Right forelimb (tissue), 1 donor: ENCODE data around the gene CTNNAL1.
"Not testable (repeated sequence)": the region's sequence is repeated elsewhere in the genome, so short reads cannot be mapped to it uniquely, and the experiment has no call there.

Experiments
- DNase-seq: peaks from one replicate; pipeline ENCODE4 v3.0.0-alpha.2; 2018

CTNNAL1 gene

DNA sequence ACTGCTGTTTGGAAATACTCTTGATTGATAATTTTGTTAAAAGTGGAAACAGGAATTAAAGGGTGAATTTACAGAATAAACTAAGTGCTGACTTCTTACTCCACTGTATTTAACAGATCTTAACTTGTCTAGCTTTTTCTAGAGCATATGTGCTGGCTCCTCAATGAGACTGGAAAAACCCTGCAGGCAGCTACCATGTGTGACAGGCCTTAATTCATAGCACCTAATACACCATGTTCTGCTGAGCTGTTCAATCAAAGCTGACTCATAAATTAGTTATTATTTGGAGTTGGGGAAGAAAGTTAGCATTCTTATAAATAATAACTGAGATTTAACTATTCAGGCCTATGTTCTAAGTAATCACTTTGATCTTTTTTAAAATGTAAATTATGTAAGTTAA, 29.4 kb downstream of the CTNNAL1 start:
- no peak for DNase-seq

DNA sequence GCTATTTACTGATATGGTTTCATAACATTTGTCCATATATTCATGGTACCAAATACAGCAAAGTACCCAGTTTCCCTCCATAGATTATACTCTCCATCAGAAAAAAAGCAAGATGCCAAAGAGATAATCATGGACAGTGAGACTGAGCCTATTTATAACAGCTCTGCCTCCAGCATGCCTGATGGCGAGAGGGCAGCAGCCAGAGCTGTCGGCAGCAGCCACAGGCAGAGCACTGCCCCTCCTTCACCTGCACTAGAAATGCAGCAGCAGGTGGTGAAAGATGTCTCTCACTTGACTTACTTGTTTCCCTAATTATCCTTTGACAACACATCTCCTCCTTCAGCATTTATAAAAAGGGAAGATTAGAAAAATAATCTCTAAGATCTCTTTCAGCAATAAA, 32.4 kb downstream of the CTNNAL1 start:
- no peak for DNase-seq

DNA sequence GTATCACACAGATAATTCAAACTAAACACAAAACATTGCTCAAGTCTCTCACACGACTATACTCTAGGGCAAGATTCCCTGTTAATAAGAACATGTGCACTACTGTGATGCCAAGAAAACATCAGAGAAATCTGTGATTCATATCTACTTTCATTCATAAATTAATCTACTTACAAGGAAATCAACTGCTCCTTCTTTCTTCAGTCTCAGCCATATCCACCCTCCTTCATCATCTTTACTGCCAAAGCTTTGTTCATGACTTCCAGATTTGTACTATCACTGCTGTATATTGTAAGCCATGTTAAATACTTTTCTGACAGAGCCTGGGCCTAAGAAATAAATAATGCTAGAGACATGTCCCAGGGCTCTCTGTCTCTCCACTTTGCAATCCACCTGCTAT, 35.1 kb downstream of the CTNNAL1 start:
- DNase-seq = no peak

DNA sequence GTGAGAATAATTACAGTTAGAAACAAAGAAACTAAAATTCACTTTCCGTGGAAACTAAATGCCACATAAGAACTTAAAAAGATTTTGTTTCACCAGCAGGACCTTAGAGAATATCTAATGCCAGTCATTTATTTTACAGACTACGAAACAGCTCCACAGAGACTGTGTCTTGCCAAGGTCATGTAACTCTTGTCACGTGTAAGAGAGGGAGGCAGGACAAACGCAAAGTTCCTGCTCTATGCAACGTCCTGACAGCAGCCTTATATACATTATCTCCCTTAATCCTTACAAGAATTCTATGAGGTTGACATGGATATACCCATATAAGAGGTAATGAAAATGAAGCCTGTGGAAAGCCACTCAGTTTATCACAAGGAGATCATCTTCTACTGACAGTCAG, 39.4 kb downstream of the CTNNAL1 start:
- DNase-seq = no peak

DNA sequence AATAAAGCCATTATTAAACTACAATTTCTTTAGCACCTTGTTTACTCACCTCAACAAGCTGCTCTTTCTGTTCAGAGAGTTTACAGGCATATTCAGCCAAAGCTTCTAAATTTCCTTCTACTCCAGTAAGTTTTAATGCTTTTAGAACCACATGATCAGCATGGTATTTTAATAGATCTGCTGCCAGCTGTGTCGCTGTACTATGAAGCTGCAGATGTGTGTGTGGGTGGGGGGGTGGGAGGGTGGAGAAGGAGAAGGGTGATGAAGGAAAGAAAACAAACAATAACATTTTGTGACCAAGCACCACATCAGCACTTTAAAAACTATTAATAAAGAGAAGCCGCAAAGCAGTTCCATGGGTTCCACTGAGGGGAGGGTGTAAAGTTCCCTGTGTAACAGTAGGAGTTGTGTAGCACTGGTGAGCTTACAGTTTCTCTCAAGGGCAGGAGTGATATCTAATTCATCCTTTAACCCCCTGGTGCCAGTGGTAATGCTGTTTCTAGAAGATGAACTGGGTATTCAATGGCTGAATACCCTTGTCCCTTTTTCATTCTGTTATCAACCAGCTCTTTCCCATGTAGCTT, 40.6 kb downstream of the CTNNAL1 start:
- no peak for DNase-seq

DNA sequence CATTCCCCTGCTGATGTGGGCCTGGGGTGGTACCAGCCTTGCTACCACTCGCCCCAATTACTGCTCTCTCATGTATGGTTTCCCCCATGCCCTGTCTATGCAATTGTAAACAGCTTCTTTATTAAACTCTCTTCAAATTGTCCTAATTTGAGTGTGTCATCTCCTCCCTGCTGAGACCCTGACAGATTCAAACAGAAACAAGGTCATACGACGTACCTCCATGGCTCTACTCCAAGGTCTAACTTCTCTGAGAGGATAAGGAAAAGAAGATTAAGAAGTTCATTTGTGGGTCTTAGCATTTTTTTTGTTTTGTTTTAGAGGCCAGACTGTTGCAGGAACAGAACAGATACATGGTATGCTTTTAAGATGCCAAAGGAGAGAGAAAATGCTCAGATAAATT, 41.1 kb downstream of the CTNNAL1 start:
- DNase-seq = no peak

DNA sequence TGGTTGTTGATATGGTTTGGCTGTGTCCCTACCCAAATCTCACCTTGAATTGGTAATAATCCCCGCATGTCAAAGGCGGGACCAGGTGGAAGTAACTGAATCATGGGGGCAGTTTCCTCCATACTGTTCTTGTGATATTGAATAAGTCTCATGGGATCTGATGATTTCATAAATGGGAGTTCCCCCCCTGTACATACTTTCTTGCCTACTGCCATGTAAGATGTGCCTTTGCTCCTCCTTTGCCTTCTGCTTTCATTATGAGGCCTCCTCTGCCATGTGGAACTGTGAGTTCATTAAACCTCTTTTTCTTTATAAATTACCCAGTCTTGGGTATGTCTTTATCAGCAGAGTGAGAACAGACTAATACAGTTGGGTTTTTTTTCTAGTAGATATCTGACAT, 41.9 kb downstream of the CTNNAL1 start:
- not testable (repeated sequence) for DNase-seq

DNA sequence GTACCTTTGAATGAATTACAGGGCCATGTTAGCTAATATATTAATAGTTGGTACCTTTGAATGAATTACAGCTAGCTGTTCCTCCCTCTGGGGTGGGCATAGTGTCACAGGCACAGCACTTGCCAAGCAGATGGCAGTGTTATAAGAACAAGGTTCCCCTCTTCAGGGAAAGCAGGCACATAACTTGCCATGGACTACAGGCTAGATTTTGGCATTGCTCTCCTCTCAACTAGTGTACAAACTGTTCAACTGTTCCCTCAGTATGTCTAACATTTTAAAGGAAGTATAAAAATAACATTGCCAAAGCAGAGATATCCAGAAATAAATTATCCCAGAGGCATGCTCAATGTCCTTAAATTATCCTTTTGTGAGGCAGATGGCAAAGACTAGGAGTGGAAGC, 45.4 kb downstream of the CTNNAL1 start:
- no peak for DNase-seq

DNA sequence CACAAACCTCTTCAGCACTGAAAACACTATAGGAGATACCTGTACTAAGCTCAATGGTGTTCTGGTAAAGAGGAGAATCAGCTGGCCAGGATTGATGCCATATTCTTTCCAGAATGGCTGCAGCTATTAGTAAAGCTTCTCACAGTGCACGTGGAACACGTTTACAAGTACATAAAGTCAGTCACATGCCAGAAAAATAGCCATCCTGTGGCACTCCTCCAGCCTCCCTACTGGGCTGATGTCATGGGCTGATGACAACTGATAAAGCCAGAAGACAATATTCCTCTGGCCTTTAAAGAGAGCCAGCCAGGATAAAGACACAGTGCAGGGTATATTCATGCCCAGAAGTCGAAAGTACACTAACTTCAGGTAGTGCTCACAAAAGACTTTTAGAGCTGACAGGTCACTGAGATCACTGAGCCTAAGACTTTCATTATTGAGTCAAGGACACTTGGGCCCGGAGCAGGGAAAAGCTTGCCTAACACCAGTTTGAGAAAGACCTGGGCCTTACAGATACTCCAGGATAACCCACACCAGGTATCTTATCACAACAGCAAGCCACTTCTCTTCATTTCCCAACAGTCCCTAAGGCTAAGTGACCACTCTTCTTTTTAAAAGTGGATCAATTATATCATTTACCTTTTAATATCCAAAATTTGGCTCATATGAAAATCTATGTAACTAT, 49.7 kb downstream of the CTNNAL1 start:
- DNase-seq = no peak

DNA sequence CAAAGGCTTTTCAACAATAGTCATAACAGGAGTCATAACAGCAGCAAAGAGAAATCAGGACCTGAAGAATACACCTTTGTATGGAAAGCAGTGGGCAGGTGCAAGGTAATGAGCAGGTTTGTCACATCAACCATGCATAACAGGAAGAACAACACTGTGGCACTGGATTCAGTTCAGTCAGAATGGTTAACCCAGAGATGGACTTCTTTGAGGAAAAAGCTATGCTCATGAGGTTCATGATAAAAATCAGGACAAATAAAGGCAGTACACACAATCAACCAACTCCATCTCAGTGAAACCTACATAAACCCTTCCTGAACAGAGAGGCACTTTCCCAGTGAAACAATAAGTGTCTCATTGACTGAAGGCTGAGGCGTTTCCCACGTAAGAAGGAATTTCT, 52.1 kb downstream of the CTNNAL1 start:
- no peak for DNase-seq

DNA sequence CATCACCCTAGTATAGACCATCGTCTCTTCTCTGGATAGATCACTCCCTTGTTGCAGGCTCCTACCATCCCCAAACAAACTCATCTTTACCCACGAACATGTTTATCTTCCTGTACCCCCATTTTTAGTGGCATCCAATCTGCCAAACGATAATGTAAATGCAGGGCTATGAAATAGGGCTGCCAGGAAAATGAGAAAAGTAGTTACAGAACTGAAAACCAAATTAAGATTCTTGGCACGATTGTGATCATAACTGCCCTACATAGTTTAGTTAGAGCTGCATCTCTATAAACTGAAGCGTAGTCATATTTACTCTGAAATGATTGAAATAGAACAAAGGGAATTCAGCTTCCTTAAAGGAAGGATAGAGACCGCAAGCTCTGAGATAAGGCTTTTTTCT, 53.0 kb downstream of the CTNNAL1 start:
- DNase-seq = no peak

DNA sequence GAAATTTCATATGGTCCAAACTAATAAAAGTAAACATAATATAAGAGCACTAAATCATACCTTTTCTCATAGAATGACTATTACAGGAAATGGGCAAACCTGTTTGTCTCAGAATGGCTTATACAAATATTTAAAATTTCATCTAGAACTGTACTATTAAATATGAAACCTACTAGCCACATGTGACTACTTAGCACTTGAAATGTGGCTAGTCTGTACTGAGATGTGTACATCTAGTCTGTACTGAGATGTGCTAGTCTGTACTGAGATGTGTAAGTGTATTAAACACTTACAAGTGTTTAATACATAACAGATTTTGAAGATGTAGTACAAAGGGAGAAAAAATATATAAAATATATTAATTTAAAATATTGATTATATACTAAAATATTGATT, 56.7 kb downstream of the CTNNAL1 start:
- no peak for DNase-seq

DNA sequence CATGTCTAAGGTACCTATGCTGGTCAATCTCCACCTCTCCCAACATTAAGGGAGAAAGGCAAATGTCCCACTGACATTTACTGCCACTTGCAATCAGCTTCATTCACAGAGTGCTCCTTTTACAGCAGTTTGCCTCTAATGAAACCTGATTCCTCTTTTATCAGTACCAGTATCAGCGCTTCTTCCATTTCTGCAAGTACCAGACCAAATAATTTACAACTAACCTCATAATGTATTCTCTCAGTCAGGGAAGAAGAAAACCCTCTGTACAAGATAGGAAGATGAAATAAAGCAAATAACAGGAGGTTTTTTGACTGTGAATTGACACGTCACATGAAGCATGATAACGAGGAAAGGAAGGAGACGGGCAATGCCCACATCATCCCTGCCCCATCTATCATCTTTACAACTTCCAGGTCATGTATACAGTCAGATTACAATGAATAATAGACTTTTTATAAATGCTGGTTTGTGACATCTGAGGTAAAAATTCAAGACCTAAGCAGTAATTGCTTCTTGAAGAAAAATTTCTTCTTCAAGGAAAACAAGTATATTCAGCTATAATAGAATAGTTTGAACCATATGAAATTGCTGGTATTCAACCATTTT, 57.2 kb downstream of the CTNNAL1 start:
- no peak for DNase-seq

DNA sequence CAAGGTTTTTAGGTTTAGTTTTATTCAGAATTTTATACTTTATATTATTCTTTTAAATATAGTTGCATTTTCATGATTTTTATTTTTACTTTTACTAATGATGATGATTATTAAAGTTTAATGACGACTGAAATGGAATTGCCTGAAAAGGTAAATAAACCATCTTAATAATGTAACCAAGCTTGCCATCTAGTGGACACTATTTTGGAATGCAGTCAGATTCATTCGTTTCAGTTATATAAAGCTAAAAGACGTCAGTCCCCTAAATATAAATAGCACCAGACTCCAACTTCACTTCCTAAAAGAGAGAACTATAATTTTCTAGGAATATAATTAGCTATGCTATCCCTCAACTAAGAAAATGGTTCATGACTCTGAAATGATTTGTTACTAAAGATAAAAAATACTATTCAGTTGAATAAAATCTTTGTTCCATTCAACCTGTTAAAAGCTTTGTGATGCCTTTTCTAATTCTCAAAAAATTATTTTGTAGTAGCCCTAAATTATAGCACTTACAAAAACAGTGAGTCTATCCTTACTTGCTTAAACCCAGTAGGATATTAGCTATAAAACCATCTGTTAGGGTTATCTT, 59.2 kb downstream of the CTNNAL1 start:
- no peak for DNase-seq

DNA sequence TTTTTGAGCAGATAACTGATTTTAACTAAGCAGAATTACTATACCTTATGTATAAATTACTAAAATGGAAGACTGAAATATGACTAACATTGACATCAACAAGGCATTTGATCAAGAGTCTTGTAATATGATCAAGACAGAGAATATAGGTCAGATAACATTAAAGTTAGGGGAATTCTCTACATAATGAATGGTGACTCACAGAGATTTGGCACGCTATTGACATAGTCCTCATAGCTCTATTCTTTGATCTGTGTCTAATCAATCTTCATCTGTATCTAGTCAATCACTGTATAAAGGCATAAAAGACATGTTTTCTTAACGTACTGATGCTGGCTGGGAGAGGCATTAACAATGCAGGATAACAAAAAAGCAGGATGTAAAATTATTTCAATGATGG, 61.7 kb downstream of the CTNNAL1 start:
- no peak for DNase-seq

DNA sequence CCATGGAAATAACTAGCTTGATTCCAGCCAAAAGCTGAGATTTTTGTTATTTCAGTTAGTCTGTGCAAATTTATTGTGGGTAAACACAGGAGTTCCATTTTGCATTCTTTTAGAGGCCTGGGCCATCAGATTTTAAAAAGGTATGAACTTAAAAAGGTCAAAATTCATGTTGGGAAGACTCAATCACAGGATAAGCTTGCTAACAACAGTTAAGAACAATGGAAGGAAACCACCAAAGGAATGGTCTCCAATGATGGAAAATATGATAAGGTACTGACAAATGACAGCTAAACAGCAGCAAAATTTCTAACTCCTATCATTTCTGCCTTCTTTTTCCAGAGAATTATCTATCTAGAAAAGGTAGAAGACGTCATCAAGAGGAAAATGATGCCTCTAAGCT, 63.1 kb downstream of the CTNNAL1 start:
- DNase-seq = no peak

DNA sequence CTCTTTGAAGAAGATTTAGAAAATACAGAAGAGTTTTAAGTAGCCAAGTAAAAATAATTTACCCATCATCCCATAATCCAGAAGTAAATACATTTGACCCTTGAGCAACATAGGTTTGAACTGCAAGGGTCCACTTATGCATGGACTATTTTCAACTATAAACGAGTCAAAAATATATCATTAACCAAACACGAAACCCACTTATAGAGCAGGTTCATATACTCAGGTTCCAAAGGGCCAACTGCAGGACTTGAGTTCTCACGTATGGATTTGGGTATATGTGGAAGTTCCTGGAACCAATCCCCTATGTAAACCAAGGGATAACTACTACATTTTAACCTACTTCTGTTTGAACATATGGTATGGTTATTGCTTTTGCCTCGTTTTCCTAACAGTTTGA, 73.3 kb downstream of the CTNNAL1 start:
- no peak for DNase-seq

DNA sequence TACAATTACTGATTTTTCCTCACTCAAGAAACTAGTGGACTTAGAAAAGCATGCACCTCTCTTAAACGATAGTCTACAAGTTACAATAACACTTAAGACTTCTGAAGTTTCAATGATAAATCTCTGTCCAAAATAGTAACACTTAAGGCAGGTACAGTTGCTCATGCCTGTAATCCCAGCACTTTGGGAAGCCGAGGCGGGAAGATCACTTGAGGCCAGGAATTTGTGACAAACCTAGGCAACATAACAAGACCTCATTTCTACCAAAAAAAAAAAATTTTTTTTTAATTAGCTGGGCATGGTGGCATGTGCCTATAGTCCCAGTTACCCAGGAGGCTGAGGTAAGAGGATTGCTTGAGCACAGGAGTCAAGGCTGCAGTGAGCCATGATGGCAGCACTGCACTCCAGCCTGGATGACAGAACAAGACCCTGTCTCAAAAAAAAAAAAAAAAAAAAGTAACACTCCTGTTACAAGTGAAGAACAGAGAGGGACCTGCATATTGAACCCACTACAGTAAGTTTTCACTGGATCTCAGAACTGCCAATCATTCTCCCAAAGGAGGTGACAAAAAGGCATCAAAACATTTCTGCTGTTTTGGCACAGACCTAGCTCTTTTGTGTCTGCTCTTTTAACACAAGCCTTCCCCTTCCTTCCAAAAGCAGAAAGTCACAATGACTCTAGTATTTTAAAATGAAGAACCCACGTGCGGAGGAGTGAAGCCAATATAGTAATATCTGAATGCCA, 75.6 kb downstream of the CTNNAL1 start:
- no peak for DNase-seq

DNA sequence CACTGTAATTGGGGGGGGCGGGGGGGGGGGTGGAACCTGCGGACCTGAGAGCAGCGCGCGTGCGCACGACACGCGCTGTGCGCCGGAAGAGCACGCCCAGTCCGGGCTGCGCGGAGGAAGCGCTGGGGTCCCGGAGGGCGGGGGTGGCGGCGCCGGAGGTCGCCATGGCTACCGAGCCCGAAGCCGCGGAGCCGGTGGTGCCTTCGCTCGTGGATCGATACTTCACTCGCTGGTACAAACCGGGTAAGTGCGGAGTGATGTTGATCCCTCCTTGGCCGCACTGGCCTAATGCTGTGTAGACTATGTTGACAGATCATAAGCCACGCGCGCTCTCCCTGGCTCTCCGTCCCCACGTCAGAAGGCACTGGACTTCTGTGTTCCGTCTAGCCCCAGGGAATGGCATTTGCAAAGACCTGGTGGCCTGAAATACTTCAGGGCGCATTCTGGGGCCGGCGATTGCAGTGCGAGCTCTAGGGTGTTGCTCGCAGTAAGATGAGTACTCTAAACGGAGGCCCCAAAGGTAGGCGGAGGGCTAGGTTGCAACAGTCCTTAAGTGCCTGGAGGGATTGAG, 78.9 kb downstream of the CTNNAL1 start, which contains the start of gene ABITRAM:
ABITRAM (plus strand) TSS at position 78 of the 571 bp plus-strand sequence; CDS start at position 165, 87 bp downstream.
- DNase-seq = no peak

DNA sequence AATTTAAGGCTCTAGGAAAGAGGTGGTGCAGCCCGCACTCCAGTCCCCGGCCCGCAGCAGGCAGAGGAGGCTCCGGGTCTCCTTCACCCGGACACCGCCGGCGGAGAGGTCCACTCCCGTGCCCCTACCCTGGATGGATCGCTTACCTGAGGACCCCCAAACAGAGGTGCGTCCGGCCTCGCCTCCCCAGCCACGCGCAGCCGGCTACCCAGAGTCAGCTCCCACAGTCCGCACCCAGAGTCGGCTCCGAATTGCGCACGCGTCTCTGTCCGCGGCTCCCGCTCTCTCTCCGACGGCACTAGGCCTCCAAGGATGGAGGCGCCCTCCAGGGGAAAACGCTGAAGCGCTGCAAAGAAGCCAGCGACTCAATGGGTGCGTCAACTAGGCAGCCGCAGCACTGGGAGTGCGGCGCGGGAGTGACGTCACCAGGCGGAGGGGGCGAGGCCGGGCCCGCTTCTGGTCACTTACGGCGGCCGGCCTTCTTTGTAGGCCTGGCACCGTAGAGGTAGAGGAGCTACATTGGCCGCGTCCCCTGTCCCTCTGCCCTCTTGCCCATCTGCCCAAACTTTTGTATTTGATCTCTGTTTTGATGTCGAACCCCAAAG, 79.5 kb downstream of the CTNNAL1 start, which contains the start of gene ELP1:
ELP1 (minus strand) TSS at position 407 of the 605 bp plus-strand sequence. CDS start 2,978 bp downstream, outside the sequence.
- peak; percentile 96 for DNase-seq

DNA sequence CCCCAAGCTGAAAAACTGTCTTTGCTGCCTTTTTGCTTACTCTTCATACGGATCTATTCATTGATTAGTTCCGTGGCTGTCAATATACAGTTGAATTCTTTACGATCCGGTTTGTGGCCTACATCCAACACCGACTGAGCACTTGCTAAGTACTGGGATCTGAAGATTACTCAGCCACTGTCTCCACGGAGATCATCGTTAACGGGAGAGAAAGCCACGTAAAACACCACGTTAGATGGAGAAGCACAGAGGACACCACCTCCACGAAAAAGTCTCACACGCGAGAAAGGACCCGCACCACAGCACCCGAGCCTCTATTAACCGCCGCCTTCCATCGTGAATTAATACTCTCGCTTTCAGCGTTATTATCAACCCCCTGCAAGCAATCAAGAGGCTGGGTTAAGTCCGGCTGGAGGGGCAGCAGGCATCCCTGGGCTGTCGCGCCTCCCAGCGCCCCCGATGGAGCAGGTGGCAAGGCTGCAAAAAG, 80.0 kb downstream of the CTNNAL1 start:
- DNase-seq = no peak

DNA sequence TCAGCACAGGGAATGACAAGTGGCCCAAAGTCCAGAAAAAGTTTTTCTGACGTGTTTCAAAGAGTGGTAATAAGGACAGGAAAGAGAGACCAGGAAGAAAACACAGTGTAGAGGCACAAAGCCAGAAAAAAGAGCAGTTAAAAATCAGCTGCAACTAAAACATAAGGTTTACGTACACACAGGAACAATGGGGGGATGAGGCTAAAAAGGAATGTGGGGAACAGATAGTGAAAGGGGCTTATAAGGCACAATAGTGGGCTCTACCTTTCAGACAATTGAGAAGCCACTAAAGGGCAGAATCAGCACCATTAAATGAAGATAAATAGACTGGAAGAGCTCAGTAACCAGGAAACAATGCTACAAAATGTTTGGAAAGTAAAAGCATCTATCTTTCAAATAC, 84.9 kb downstream of the CTNNAL1 start:
- no peak for DNase-seq
